RWPE2 (cell line): Measurements from ENCODE around the gene AOPEP.
"Not testable (repeated sequence)": the region's sequence is repeated elsewhere in the genome, so short reads cannot be mapped to it uniquely, and the experiment has no call there.

Source experiments
- ATAC-seq: fragments of 200-7000 bp; cut with Tn5 transposase; 3 replicates; pipeline ENCODE4 v1.9.1; 2021; ENCODE audit warnings: low read depth
- DNase-seq: peaks from one replicate; pipeline ENCODE4 v3.0.0-alpha.2; 2020; ENCODE audit warnings: low spot score
- H3K27ac ChIP-seq: fragments of 450-650 bp; 2 replicates; pipeline ENCODE4 v1.5.1; 2017; ENCODE audit warnings: mild to moderate bottlenecking; ENCODE audit not compliant: poor library complexity, severe bottlenecking
- H3K27me3 ChIP-seq: fragments of 250-450 bp; sonication (Bioruptor Pico); 2 replicates; pipeline ENCODE4 v1.5.1; 2021; ENCODE audit warnings: mild to moderate bottlenecking, moderate library complexity; ENCODE audit not compliant: insufficient read depth, poor library complexity, severe bottlenecking
- H3K36me3 ChIP-seq: fragments of 250-450 bp; sonication (Bioruptor Pico); 2 replicates; pipeline ENCODE4 v1.5.1; 2020; ENCODE audit warnings: low read depth, mild to moderate bottlenecking, moderate library complexity
- H3K4me1 ChIP-seq: fragments of 250-450 bp; sonication (Bioruptor Pico); 2 replicates; pipeline ENCODE4 v1.5.1; 2021; ENCODE audit warnings: mild to moderate bottlenecking, moderate library complexity; ENCODE audit not compliant: insufficient read depth, poor library complexity, severe bottlenecking
- H3K4me3 ChIP-seq: fragments of 250-450 bp; sonication (Bioruptor Pico); 2 replicates; pipeline ENCODE4 v1.5.1; 2021; ENCODE audit warnings: mild to moderate bottlenecking, moderate library complexity; ENCODE audit not compliant: severe bottlenecking
- H3K9me3 ChIP-seq: fragments of 250-450 bp; sonication (Bioruptor Pico); 2 replicates; pipeline ENCODE4 v1.5.1; 2021; ENCODE audit warnings: mild to moderate bottlenecking, moderate library complexity; ENCODE audit not compliant: severe bottlenecking
- CTCF ChIP-seq: fragments of 450-650 bp; IDR thresholded peaks from one replicate; pipeline ENCODE4 v1.5.1; 2017; ENCODE audit warnings: mild to moderate bottlenecking, moderate library complexity; ENCODE audit not compliant: poor library complexity, severe bottlenecking

Gene AOPEP

GRCh38 chr9:94872891-94873511, 146.5 kb downstream of the AOPEP start:
- H3K27me3 ChIP-seq, result peaks cover 3% of the 10 kb centered on the region
- TF ChIP-seq CTCF, result no peak
- DNase-seq (no peak), ATAC-seq (no peak)
- peak overlapping the region; percentile 97 for H3K27ac ChIP-seq
- no peaks in the 10 kb centered on the region for H3K9me3 ChIP-seq
- no peak overlapping the region for H3K4me3 ChIP-seq
- no peaks in the 10 kb centered on the region for H3K36me3 ChIP-seq
- peaks cover 52% of the 10 kb centered on the region for H3K4me1 ChIP-seq

GRCh38 chr9:94874316-94874715, 147.8 kb downstream of the AOPEP start:
- H3K36me3 ChIP-seq, result no peaks in the 10 kb centered on the region
- ATAC-seq (peak; percentile 70), DNase-seq (no peak)
- TF ChIP-seq CTCF, result no peak
- H3K4me3 ChIP-seq, result no peak overlapping the region
- H3K27ac ChIP-seq, result peak overlapping the region; percentile 97
- H3K4me1 ChIP-seq, result peaks cover 50% of the 10 kb centered on the region
- H3K27me3 ChIP-seq, result peaks cover 3% of the 10 kb centered on the region
- no peaks in the 10 kb centered on the region for H3K9me3 ChIP-seq

- no peak overlapping the region for H3K27ac ChIP-seq
- peaks cover 41% of the 10 kb centered on the region for H3K4me1 ChIP-seq
- no peak for TF ChIP-seq CTCF
- no peaks in the 10 kb centered on the region for H3K36me3 ChIP-seq
- ATAC-seq, result no peak
- H3K27me3 ChIP-seq, result peaks cover 3% of the 10 kb centered on the region
- no peak overlapping the region for H3K4me3 ChIP-seq
- DNase-seq, result no peak
- no peaks in the 10 kb centered on the region for H3K9me3 ChIP-seq
Observed at GRCh38 chr9:94875300-94876020, 149.0 kb downstream of the AOPEP start.

GRCh38 chr9:94878804-94879203, 152.3 kb downstream of the AOPEP start:
- peak overlapping the region; percentile 14 for H3K27ac ChIP-seq
- not testable (repeated sequence) for H3K27me3 ChIP-seq, ATAC-seq, H3K4me3 ChIP-seq, H3K9me3 ChIP-seq, DNase-seq, H3K36me3 ChIP-seq
- H3K4me1 ChIP-seq, result peaks cover 23% of the 10 kb centered on the region

- Histone ChIP-seq H3K4me3 (no peak overlapping the region), H3K4me1 (peaks cover 19% of the 10 kb centered on the region), H3K9me3 (no peaks in the 10 kb centered on the region), H3K36me3 (no peaks in the 10 kb centered on the region), H3K27ac (peak overlapping the region; percentile 14), H3K27me3 (no peaks in the 10 kb centered on the region)
- no peak for ATAC-seq
- TF ChIP-seq CTCF, result no peak
- DNase-seq, result no peak
Observed at GRCh38 chr9:94879230-94879629, 152.7 kb downstream of the AOPEP start.
